SK-N-SH treated with all-trans-retinoic acid at 6 μM for 48 hours (cell line): Measurements from ENCODE around the gene LRRC14B.

Experiments used
- TOX ChIP-seq: fragments of 250-450 bp; sonication (Bioruptor Pico); IDR thresholded peaks from 2 replicates; pipeline ENCODE4 v1.8.0; 2021; ENCODE audit warnings: mild to moderate bottlenecking, moderate library complexity, borderline replicate concordance
- ZFP30 ChIP-seq: fragments of 450-650 bp; formaldehyde crosslinking; IDR thresholded peaks from 2 replicates; pipeline ENCODE4 v1.5.0; 2022; ENCODE audit warnings: mild to moderate bottlenecking, moderate library complexity

GRCh38 chr5:174876-175465, 16.3 kb upstream of the LRRC14B start:
- TF ChIP-seq TOX (CRISPR knock-in tag) = no peak
- no peak for TF ChIP-seq ZFP30 (CRISPR knock-in tag)
